NB4 (cell line): ENCODE data around the gene CLPTM1.

Experiments used
- CTCF ChIP-seq: IDR thresholded peaks from one replicate; pipeline ENCODE4 v1.5.1; 2012; ENCODE audit warnings: low read depth, low read length
- POLR2A ChIP-seq: IDR thresholded peaks from 2 replicates; pipeline ENCODE4 v1.6.1; 2011; ENCODE audit warnings: mild to moderate bottlenecking; ENCODE audit not compliant: insufficient read length; ENCODE audit errors: extremely low read depth

GRCh38 chr19:45030825-45031224 lies 75.6 kb downstream of the CLPTM1 start:
- no peak for TF ChIP-seq POLR2A
- no peak for TF ChIP-seq CTCF
